Measurements from ENCODE around the gene KLHL10. TPM values are rescaled to one million over a fixed set of nuclear protein-coding genes. Genes with fewer than 3 reads are reported as not detected.
"Not testable (repeated sequence)": the region's sequence is repeated elsewhere in the genome, so short reads cannot be mapped to it uniquely, and the experiment has no call there.

KLHL10 gene
- polyA plus RNA-seq, 1 of the 3 experiments (the other 2 are of a cell fraction), result 0.02 TPM

DNA sequence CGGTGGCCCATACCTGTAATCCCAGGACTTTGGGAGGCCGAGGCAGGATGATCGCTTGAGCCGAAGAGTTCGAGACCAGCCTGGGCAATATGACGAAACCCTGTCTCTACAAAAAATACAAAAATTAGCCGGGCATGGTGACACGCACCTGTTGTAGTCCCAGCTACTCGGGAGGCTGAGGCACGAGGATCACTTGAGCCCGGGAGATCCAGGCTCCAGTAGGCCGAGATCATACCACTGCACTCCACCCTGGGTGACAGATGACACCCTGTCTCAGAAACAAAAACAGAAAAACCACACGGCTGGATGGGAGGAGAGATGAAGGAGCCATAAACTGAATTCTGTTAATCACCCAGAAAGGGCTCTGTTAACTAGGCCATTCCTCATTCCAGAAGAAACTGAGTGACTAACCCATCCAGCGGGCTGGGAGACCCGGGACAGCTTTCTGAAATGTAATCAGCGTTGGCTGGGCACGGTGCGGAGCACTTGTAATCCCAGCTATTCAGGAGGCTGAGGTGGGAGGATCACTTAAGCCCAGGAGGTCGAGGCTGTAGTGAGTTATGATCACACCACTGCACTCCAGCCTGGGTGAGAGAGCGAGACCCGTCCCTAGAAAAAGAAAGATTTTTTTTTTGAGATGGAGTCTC lies 952 bp upstream of the KLHL10 start:
- Histone ChIP-seq H3K4me3 (ENCODE audit: low read depth in 2 of 2, low read length in 1 of 2) (peak overlapping the region; percentile 71 to 91), H3F3A (replicated peaks; ENCODE audit: insufficient read depth) (no peaks in the 10 kb centered on the region), H3K27ac (ENCODE audit: low read depth in 2 of 2, low read length in 1 of 2) (no peak overlapping the region; a peak in 1 of 4 replicates), H3K4me2 (peak overlapping the region; percentile 95), H3K36me3 (replicated peaks in 1 of 2; ENCODE audit: control insufficient read depth in 1 of 2, insufficient read depth in 2 of 2, low read length in 1 of 2) (peaks cover 7 to 17% of the 10 kb centered on the region in 2 experiments), H3K27me3 (ENCODE audit: insufficient read depth) (no peaks in the 10 kb centered on the region), H3K4me1 (ENCODE audit: control insufficient read depth in 1 of 2, insufficient read depth in 2 of 2, low read depth in 1 of 2, low read length in 1 of 2) (peaks cover 0 to 8% of the 10 kb centered on the region in 2 experiments; a peak in 1 of 4 replicates), H3K9me3 (no peaks in the 10 kb centered on the region), H3K9me2 (no peaks in the 10 kb centered on the region), H3K79me2 (ENCODE audit: insufficient read depth) (peaks cover 20% of the 10 kb centered on the region; the same call in 1 of the 2 replicates), H3K9ac (0 out of 2 replicates have a peak overlapping the region, but pooled peaks have one; percentile 21), H4K20me1 (ENCODE audit: insufficient read depth) (no peaks in the 10 kb centered on the region), H2AFZ (ENCODE audit: low read depth) (peak overlapping the region; percentile 96)
- WGBS (ENCODE audit: low lambda C conversion rate), result 55% methylated on average over 21 of the region's 21 CpGs
- ChIA-PET POLR2A (interaction anchor here (1.1 to 2.2 kb wide), 2 partner anchors 25 to 28 kb away, joined by 3 to 6 read pairs; partner anchors contain the start of genes KLHL11 and P3H4), CTCF (interaction anchor here (0.7 to 1.6 kb wide), 2 partner anchors 13 to 35 kb away, joined by 3 to 4 read pairs; no protein-coding TSS in a partner anchor)
- DNase-seq, result no peak
- no peak for TF ChIP-seq MEF2A (IDR thresholded peaks at IDR 0.05; ENCODE audit: borderline replicate concordance, low read depth)

DNA sequence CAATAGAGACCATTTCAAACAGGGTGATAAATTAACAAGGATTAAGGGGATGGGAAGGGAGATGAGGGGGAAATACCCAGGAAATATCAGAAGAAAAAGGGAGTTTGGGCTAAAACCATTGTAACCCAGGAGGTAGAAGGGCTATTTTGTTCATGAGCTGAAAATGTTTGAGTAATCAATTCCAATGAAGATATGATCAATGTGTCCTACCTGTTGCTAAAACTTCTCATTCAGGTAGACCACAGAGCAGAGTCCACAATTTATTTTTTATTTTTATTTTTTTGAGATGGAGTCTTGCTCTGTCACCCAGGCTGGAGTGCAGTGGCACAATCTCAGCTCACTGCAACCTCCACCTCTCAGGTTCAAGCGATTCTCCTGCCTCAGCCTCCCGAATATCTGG lies 1.8 kb downstream of the KLHL10 start:
- CTCF ChIA-PET, result interaction anchor here (0.8 to 1.7 kb wide), 2 partner anchors 12 to 144 kb away, joined by 4 read pairs; no protein-coding TSS in a partner anchor
- POLR2A ChIA-PET, result interaction anchor here (0.7 kb wide), 1 partner anchor 17 kb away, joined by 3 read pairs; no protein-coding TSS in a partner anchor

GRCh38 chr17:41840781-41841180 lies 3.2 kb downstream of the KLHL10 start:
- H3K9ac ChIP-seq; POLR2A ChIA-PET; H3K27me3 ChIP-seq (ENCODE audit: insufficient read depth); DNase-seq; H3K9me2 ChIP-seq; CTCF ChIA-PET; H3K79me2 ChIP-seq (ENCODE audit: insufficient read depth); H3K4me1 ChIP-seq (ENCODE audit: control insufficient read depth in 1 of 2, insufficient read depth in 2 of 2, low read depth in 1 of 2, low read length in 1 of 2); H2AFZ ChIP-seq (ENCODE audit: low read depth); H3K4me3 ChIP-seq (ENCODE audit: low read depth in 2 of 2, low read length in 1 of 2); H3K4me2 ChIP-seq; H3K27ac ChIP-seq (ENCODE audit: low read depth in 2 of 2, low read length in 1 of 2); H4K20me1 ChIP-seq (ENCODE audit: insufficient read depth); H3F3A ChIP-seq (replicated peaks; ENCODE audit: insufficient read depth); H3K36me3 ChIP-seq (replicated peaks in 1 of 2; ENCODE audit: control insufficient read depth in 1 of 2, insufficient read depth in 2 of 2, low read length in 1 of 2); H3K9me3 ChIP-seq: not testable (repeated sequence)
- WGBS (ENCODE audit: low lambda C conversion rate), result 92% methylated on average over 6 of the region's 6 CpGs

More for the DNA sequence above, 1.8 kb downstream of the KLHL10 start:
- H3F3A ChIP-seq (replicated peaks; ENCODE audit: insufficient read depth); H3K9ac ChIP-seq; H2AFZ ChIP-seq (ENCODE audit: low read depth); H3K4me1 ChIP-seq (ENCODE audit: control insufficient read depth in 1 of 2, insufficient read depth in 2 of 2, low read depth in 1 of 2, low read length in 1 of 2); H3K27ac ChIP-seq (ENCODE audit: low read depth in 2 of 2, low read length in 1 of 2); H3K4me3 ChIP-seq (ENCODE audit: low read depth in 2 of 2, low read length in 1 of 2); H4K20me1 ChIP-seq (ENCODE audit: insufficient read depth); H3K27me3 ChIP-seq (ENCODE audit: insufficient read depth); H3K9me2 ChIP-seq; H3K4me2 ChIP-seq; H3K36me3 ChIP-seq (replicated peaks in 1 of 2; ENCODE audit: control insufficient read depth in 1 of 2, insufficient read depth in 2 of 2, low read length in 1 of 2); H3K9me3 ChIP-seq; DNase-seq: not testable (repeated sequence)
- WGBS (ENCODE audit: low lambda C conversion rate), result 84% methylated on average over 2 of the region's 2 CpGs
- peaks cover 14% of the 10 kb centered on the region; the same call in 1 of the 2 replicates for H3K79me2 ChIP-seq (ENCODE audit: insufficient read depth)

DNA sequence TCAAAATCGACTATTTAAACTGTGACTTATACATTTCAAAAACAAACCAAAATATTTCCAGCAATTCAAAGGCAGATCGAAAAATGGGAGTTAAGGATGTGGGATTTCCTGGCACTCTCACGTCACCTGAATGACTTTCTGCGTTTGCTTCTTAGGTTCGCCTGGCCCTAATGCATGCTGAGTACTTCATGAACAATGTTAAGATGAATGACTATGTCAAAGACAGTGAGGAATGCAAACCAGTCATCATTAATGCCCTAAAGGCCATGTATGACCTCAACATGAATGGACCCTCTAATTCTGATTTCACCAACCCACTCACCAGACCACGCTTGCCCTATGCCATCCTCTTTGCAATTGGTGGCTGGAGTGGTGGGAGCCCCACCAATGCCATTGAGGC lies 7.3 kb downstream of the KLHL10 start:
- ChIA-PET CTCF (no interaction called here), POLR2A (no interaction called here)
- Histone ChIP-seq H3F3A (replicated peaks; ENCODE audit: insufficient read depth) (no peaks in the 10 kb centered on the region), H3K9me2 (no peaks in the 10 kb centered on the region), H2AFZ (ENCODE audit: low read depth) (no peak overlapping the region), H3K4me1 (ENCODE audit: control insufficient read depth in 1 of 2, insufficient read depth in 2 of 2, low read depth in 1 of 2, low read length in 1 of 2) (no peaks in the 10 kb centered on the region), H3K27me3 (ENCODE audit: insufficient read depth) (no peaks in the 10 kb centered on the region), H4K20me1 (ENCODE audit: insufficient read depth) (peaks cover 11% of the 10 kb centered on the region; the same call in 1 of the 2 replicates), H3K79me2 (ENCODE audit: insufficient read depth) (peaks cover 28% of the 10 kb centered on the region; the same call in 1 of the 2 replicates), H3K36me3 (replicated peaks in 1 of 2; ENCODE audit: control insufficient read depth in 1 of 2, insufficient read depth in 2 of 2, low read length in 1 of 2) (no peaks in the 10 kb centered on the region), H3K9ac (no peak overlapping the region), H3K27ac (ENCODE audit: low read depth in 2 of 2, low read length in 1 of 2) (no peak overlapping the region), H3K4me2 (no peak overlapping the region), H3K9me3 (no peaks in the 10 kb centered on the region), H3K4me3 (ENCODE audit: low read depth in 2 of 2, low read length in 1 of 2) (no peak overlapping the region)
- TF ChIP-seq ELF1 (IDR thresholded peaks at IDR 0.05) (no peak), YY1 (IDR thresholded peaks at IDR 0.05; ENCODE audit: low read depth) (no peak), FOXM1 (IDR thresholded peaks at IDR 0.05; ENCODE audit: low read depth) (no peak), TEAD4 (IDR thresholded peaks at IDR 0.05; ENCODE audit: borderline replicate concordance, insufficient read depth) (no peak), SIN3A (IDR thresholded peaks at IDR 0.05; ENCODE audit: borderline replicate concordance, low read depth, low read length) (no peak), FOXJ3 (CRISPR knock-in tag; IDR thresholded peaks at IDR 0.05) (no peak), GATA2 (CRISPR knock-in tag; IDR thresholded peaks at IDR 0.05) (no peak), SMC3 (IDR thresholded peaks at IDR 0.05; ENCODE audit: low read depth, low read length) (no peak), MXI1 (IDR thresholded peaks at IDR 0.05; ENCODE audit: low read depth, low read length) (no peak)
- DNase-seq, result no peak
- WGBS (ENCODE audit: low lambda C conversion rate), result 94% methylated on average over 6 of the region's 6 CpGs

Data from SK-N-SH (cell line).